RWPE2 (cell line): ENCODE data around the gene DGLUCY.

Experiments
- ATAC-seq: fragments of 200-7000 bp; cut with Tn5 transposase; 3 replicates; pipeline ENCODE4 v1.9.1; 2021; ENCODE audit warnings: low read depth
- DNase-seq: peaks from one replicate; pipeline ENCODE4 v3.0.0-alpha.2; 2020; ENCODE audit warnings: low spot score
- H3K27ac ChIP-seq: fragments of 450-650 bp; 2 replicates; pipeline ENCODE4 v1.5.1; 2017; ENCODE audit warnings: mild to moderate bottlenecking; ENCODE audit not compliant: poor library complexity, severe bottlenecking
- H3K27me3 ChIP-seq: fragments of 250-450 bp; sonication (Bioruptor Pico); 2 replicates; pipeline ENCODE4 v1.5.1; 2021; ENCODE audit warnings: mild to moderate bottlenecking, moderate library complexity; ENCODE audit not compliant: insufficient read depth, poor library complexity, severe bottlenecking
- H3K36me3 ChIP-seq: fragments of 250-450 bp; sonication (Bioruptor Pico); 2 replicates; pipeline ENCODE4 v1.5.1; 2020; ENCODE audit warnings: low read depth, mild to moderate bottlenecking, moderate library complexity
- H3K4me1 ChIP-seq: fragments of 250-450 bp; sonication (Bioruptor Pico); 2 replicates; pipeline ENCODE4 v1.5.1; 2021; ENCODE audit warnings: mild to moderate bottlenecking, moderate library complexity; ENCODE audit not compliant: insufficient read depth, poor library complexity, severe bottlenecking
- H3K4me3 ChIP-seq: fragments of 250-450 bp; sonication (Bioruptor Pico); 2 replicates; pipeline ENCODE4 v1.5.1; 2021; ENCODE audit warnings: mild to moderate bottlenecking, moderate library complexity; ENCODE audit not compliant: severe bottlenecking
- H3K9me3 ChIP-seq: fragments of 250-450 bp; sonication (Bioruptor Pico); 2 replicates; pipeline ENCODE4 v1.5.1; 2021; ENCODE audit warnings: mild to moderate bottlenecking, moderate library complexity; ENCODE audit not compliant: severe bottlenecking
- CTCF ChIP-seq: fragments of 450-650 bp; IDR thresholded peaks from one replicate; pipeline ENCODE4 v1.5.1; 2017; ENCODE audit warnings: mild to moderate bottlenecking, moderate library complexity; ENCODE audit not compliant: poor library complexity, severe bottlenecking

DGLUCY gene

DNA sequence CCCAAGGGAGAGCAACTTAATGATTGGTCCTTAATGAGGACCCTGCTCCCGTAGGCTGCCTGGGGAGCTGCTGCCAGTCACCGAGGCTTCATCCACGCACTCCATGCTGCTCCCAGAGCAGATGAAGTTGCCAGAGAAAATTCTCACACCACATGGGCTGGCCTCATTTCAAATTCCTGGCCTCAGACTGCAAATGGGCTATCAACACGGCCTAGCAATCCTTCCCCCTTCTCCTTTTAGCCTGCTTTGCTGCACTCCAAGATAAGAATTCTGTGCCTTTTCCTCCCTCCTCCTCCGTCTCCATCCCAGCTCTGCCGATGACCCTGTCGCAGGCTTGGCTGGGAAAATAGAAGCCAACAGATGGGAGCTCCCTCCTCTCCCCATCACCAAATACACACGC, 10.8 kb upstream of the DGLUCY start:
- DNase-seq, result no peak
- H3K36me3 ChIP-seq, result no peaks in the 10 kb centered on the region
- H3K9me3 ChIP-seq, result no peaks in the 10 kb centered on the region
- no peak for ATAC-seq
- H3K4me3 ChIP-seq, result no peak overlapping the region
- TF ChIP-seq CTCF, result no peak
- peaks cover 6% of the 10 kb centered on the region for H3K4me1 ChIP-seq
- no peak overlapping the region for H3K27ac ChIP-seq
- H3K27me3 ChIP-seq, result no peaks in the 10 kb centered on the region

DNA sequence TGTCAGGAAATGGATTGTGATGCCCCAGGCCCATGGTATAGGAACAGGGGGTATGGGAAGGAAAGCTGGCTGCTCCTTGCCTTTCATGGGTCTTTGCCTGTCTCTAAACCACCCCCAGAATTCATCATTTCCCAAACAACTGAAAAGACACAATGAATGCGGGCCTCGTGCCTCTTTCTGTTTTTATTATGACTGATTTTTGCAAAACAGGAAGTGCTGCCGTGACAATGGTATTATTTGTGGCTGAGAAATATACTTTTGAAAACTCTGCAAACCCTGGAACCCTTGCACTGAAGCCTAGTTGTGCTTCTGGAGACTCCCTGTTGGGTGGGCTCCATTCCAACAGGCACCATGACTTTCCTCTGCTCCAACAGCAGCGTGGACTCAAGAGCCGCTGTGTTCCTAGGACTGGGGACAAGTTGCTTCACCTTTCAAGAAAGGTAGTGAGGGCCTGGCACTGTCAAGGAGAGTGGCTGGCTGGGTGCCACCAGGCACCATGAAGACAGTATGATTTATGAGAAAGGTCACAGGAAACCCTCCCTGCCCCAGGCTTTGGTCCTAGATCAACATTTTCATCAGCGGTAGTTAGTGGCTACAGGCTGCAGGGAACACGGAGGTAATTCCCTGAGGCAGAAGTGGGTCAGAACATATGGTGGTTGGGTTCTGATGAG, 4.8 kb upstream of the DGLUCY start:
- no peak for DNase-seq
- Histone ChIP-seq H3K9me3 (no peaks in the 10 kb centered on the region), H3K4me3 (no peak overlapping the region), H3K4me1 (peaks cover 4% of the 10 kb centered on the region), H3K27ac (no peak overlapping the region), H3K36me3 (no peaks in the 10 kb centered on the region), H3K27me3 (no peaks in the 10 kb centered on the region)
- TF ChIP-seq CTCF, result no peak
- no peak for ATAC-seq

GRCh38 chr14:91111443-91111842, 2.4 kb upstream of the DGLUCY start:
- DNase-seq (no peak), ATAC-seq (no peak)
- H3K27me3 ChIP-seq, result no peaks in the 10 kb centered on the region
- H3K4me3 ChIP-seq, result no peak overlapping the region
- H3K27ac ChIP-seq, result no peak overlapping the region
- no peaks in the 10 kb centered on the region for H3K36me3 ChIP-seq
- no peaks in the 10 kb centered on the region for H3K9me3 ChIP-seq
- H3K4me1 ChIP-seq, result peaks cover 15% of the 10 kb centered on the region
- no peak for TF ChIP-seq CTCF

GRCh38 chr14:91112194-91112593, 1.7 kb upstream of the DGLUCY start:
- H3K4me3 ChIP-seq, result no peak overlapping the region
- ATAC-seq, result no peak
- DNase-seq, result no peak
- peaks cover 15% of the 10 kb centered on the region for H3K4me1 ChIP-seq
- H3K27ac ChIP-seq, result no peak overlapping the region
- TF ChIP-seq CTCF, result no peak
- no peaks in the 10 kb centered on the region for H3K36me3 ChIP-seq
- no peaks in the 10 kb centered on the region for H3K27me3 ChIP-seq
- no peaks in the 10 kb centered on the region for H3K9me3 ChIP-seq
